B cell (primary cell): Measurements from ENCODE around the gene SUPT20HL1. TPM values are rescaled to one million over a fixed set of nuclear protein-coding genes. Genes with fewer than 3 reads are reported as not detected.

Source experiments
- ATAC-seq: fragments of 200-7000 bp; cut with Tn5 transposase; one replicate; pipeline ENCODE4 v1.10.0; 2021; ENCODE audit warnings: low read depth, mild to moderate bottlenecking, moderate number of reproducible peaks, moderate library complexity
- CTCF ChIA-PET: fragments of 350-600 bp; sonication (Branson Sonifier 250); formaldehyde crosslinking; loops from one replicate; lab custom pipeline; 2021; ENCODE audit warnings: antibody characterized with exemption, inconsistent platforms; lab: Charles Lee
- POLR2A ChIA-PET: fragments of 350-600 bp; sonication (Branson Sonifier 250); formaldehyde crosslinking; loops from one replicate; lab custom pipeline; 2021; ENCODE audit warnings: antibody characterized with exemption; lab: Charles Lee
- DNase-seq: peaks from one replicate; pipeline ENCODE4 v3.0.0; 2013
- H2AFZ ChIP-seq: 2 replicates; pipeline ENCODE4 v1.6.1; 2012; ENCODE audit warnings: mild to moderate bottlenecking, low read depth, low read length; ENCODE audit not compliant: insufficient read depth, poor library complexity, severe bottlenecking
- H3K27ac ChIP-seq, 2 donors: 1 replicate in 1 of 2; 2 replicates in 1 of 2; pipeline ENCODE4 v1.5.1; 2012 to 2013; ENCODE audit warnings: low read length in 2 of 2, mild to moderate bottlenecking in 2 of 2, moderate library complexity in 1 of 2
- H3K27me3 ChIP-seq, 4 experiments: fragments of 200-600 bp in 1 of 4; sonication (generic) in 1 of 4; replicated peaks in 1 of 4; 1 replicate in 2 of 4; 2 replicates in 2 of 4; pipeline versions ENCODE4 v1.6.1 to v1.7.0; 2013 to 2016; ENCODE audit warnings: low read length in 3 of 4, mild to moderate bottlenecking in 2 of 4, mixed read lengths in 1 of 4, moderate library complexity in 1 of 4; ENCODE audit not compliant: insufficient read depth in 4 of 4, control insufficient read depth in 3 of 4; ENCODE audit errors: control extremely low read depth in 1 of 4
- H3K36me3 ChIP-seq, 2 experiments: replicated peaks in 1 of 2; 1 replicate in 1 of 2; 2 replicates in 1 of 2; pipeline versions ENCODE4 v1.6.1 to v1.7.1; 2013; ENCODE audit warnings: low read length in 1 of 2; ENCODE audit not compliant: insufficient read depth in 2 of 2, control insufficient read depth in 1 of 2; ENCODE audit errors: control extremely low read depth in 1 of 2, extremely low read depth in 1 of 2
- H3K4me1 ChIP-seq, 2 donors: fragments of 200-600 bp in 1 of 2; sonication (generic) in 1 of 2; 1 replicate in 1 of 2; 2 replicates in 1 of 2; pipeline versions ENCODE4 v1.5.1 to v1.6.1; 2013 to 2017; ENCODE audit warnings: low read length in 2 of 2; ENCODE audit not compliant: control insufficient read depth in 2 of 2, insufficient read depth in 2 of 2
- H3K4me2 ChIP-seq: replicated peaks from 2 replicates; pipeline ENCODE3; 2012; ENCODE audit warnings: mild to moderate bottlenecking, low read depth, low read length; ENCODE audit not compliant: poor library complexity, severe bottlenecking
- H3K4me3 ChIP-seq, 5 experiments: fragments of 200-600 bp in 1 of 5; sonication (generic) in 1 of 5; 1 replicate in 3 of 5; 2 replicates in 2 of 5; pipeline versions ENCODE4 v1.5.1 to v1.7.0; 2011 to 2016; ENCODE audit warnings: low read length in 4 of 5, mild to moderate bottlenecking in 4 of 5, low read depth in 2 of 5, control low read depth in 1 of 5, moderate library complexity in 1 of 5; ENCODE audit not compliant: insufficient read depth in 1 of 5; ENCODE audit errors: control extremely low read depth in 1 of 5, extremely low read depth in 1 of 5
- H3K79me2 ChIP-seq: fragments of 200-600 bp; sonication (generic); one replicate; pipeline ENCODE4 v1.6.0; 2016; ENCODE audit warnings: low read length; ENCODE audit not compliant: control insufficient read depth, insufficient read depth
- H3K9ac ChIP-seq: fragments of 200-600 bp; sonication (generic); 2 replicates; pipeline ENCODE4 v1.6.1; 2017; ENCODE audit warnings: mild to moderate bottlenecking, low read length, moderate library complexity
- H3K9me3 ChIP-seq, 3 donors: one replicate each; pipeline versions ENCODE4 v1.6.1 to v1.7.1; 2013; ENCODE audit warnings: low read length in 2 of 3; ENCODE audit not compliant: control insufficient read depth in 2 of 3, insufficient read depth in 1 of 3; ENCODE audit errors: control extremely low read depth in 1 of 3
- H4K20me1 ChIP-seq: 2 replicates; pipeline ENCODE4 v1.6.0; 2012; ENCODE audit warnings: mild to moderate bottlenecking, low read length; ENCODE audit not compliant: insufficient read depth, control insufficient read depth, poor library complexity, severe bottlenecking
- H3K27ac Mint-ChIP-seq: one replicate; pipeline ENCODE4 v1.8.0; 2021; ENCODE audit warnings: mixed read lengths
- H3K27me3 Mint-ChIP-seq: one replicate; pipeline ENCODE4 v1.8.0; 2021; ENCODE audit warnings: mixed read lengths
- H3K4me1 Mint-ChIP-seq: one replicate; pipeline ENCODE4 v1.8.0; 2021; ENCODE audit warnings: mixed read lengths
- H3K4me3 Mint-ChIP-seq: one replicate; pipeline ENCODE4 v1.8.0; 2021; ENCODE audit warnings: mixed read lengths
- H3K9me3 Mint-ChIP-seq: one replicate; pipeline ENCODE4 v1.8.0; 2022; ENCODE audit warnings: mixed read lengths; ENCODE audit not compliant: insufficient read depth
- EZH2 ChIP-seq: IDR thresholded peaks from 2 replicates; pipeline ENCODE4 v1.6.1; 2012; ENCODE audit warnings: borderline replicate concordance, low read depth, mild to moderate bottlenecking, moderate library complexity, low read length; ENCODE audit not compliant: insufficient read depth, poor library complexity, severe bottlenecking
- WGBS: methylation state at CpG from one replicate; pipeline ENCODE4 v1.1.5; 2013; ENCODE audit warnings: missing lambda C conversion rate; ENCODE audit not compliant: insufficient coverage; 5-methylcytosine and 5-hydroxymethylcytosine counted together
- intact Hi-C: fragments of 100-400 bp; cut with micrococcal nuclease; formaldehyde crosslinking; loops from one replicate; pipeline ENCODE4 v1.10.0; 2022
- polyA plus RNA-seq: library from polyadenylated mRNA; depleted of rRNA; stranded (reverse); fragments of >200 nt; gene quantifications from 2 replicates; pipeline ENCODE4 v1.2.3, GENCODE V29; 2012
- total RNA-seq, 2 donors: library from RNA; stranded (reverse); fragments of 120-200 nt in 1 of 2; gene quantifications; 1 replicate in 1 of 2; 2 replicates in 1 of 2; pipeline versions ENCODE4 v1.2.3 to v1.2.4, GENCODE V29; 2013 to 2022
- TF ChIP-seq, protein P1 (sequence below): fragments of 200-600 bp; IDR thresholded peaks from one replicate; pipeline ENCODE4 v1.8.0; 2022; ENCODE audit warnings: antibody characterized with exemption, mild to moderate bottlenecking

SUPT20HL1 gene
- total and polyA plus RNA-seq, 2 donors (not counting 1 experiment from before 2014, with no cell fraction given), result not detected

DNA sequence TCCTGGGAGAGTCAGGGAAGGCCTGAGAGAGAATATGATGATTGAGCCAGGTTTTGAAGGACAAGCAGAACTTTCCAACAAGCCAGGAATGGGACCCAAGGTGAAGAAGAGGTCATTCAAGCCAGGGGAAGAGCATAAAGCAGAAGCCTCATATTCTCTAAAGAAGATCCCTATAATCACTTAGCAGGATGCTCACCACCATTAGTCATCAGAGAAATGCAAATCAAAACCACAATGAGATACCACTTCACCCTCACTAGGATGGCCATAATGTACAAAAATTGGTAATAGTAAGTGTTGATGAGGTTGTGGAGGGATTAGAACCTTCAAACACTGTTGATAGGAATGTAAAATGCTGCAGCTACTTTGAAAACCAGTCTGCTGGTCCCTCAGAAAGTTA, 20.5 kb upstream of the SUPT20HL1 start:
- Mint-ChIP-seq H3K27ac (no peak overlapping the region), H3K27me3 (peaks cover 7% of the 10 kb centered on the region), H3K9me3 (no peaks in the 10 kb centered on the region), H3K4me3 (no peak overlapping the region), H3K4me1 (peaks cover 5% of the 10 kb centered on the region)
- no peaks in the 10 kb centered on the region for H4K20me1 ChIP-seq
- DNase-seq (no peak), ATAC-seq (no peak)
- TF ChIP-seq, protein P1, sequence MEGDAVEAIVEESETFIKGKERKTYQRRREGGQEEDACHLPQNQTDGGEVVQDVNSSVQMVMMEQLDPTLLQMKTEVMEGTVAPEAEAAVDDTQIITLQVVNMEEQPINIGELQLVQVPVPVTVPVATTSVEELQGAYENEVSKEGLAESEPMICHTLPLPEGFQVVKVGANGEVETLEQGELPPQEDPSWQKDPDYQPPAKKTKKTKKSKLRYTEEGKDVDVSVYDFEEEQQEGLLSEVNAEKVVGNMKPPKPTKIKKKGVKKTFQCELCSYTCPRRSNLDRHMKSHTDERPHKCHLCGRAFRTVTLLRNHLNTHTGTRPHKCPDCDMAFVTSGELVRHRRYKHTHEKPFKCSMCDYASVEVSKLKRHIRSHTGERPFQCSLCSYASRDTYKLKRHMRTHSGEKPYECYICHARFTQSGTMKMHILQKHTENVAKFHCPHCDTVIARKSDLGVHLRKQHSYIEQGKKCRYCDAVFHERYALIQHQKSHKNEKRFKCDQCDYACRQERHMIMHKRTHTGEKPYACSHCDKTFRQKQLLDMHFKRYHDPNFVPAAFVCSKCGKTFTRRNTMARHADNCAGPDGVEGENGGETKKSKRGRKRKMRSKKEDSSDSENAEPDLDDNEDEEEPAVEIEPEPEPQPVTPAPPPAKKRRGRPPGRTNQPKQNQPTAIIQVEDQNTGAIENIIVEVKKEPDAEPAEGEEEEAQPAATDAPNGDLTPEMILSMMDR, result no peak
- no peak for TF ChIP-seq EZH2
- H3K4me3 ChIP-seq, result no peak overlapping the region
- ChIA-PET POLR2A (no interaction called here), CTCF (no interaction called here)
- H3K27me3 ChIP-seq, result peaks cover 0 to 4% (median 0%) of the 10 kb centered on the region in 4 experiments
- no peak overlapping the region for H3K9ac ChIP-seq
- no peak overlapping the region for H3K4me2 ChIP-seq
- intact Hi-C loops, result no loop called here
- H3K36me3 ChIP-seq, result no peaks in the 10 kb centered on the region
- H3K27ac ChIP-seq, result no peak overlapping the region
- H3K4me1 ChIP-seq, result no peaks in the 10 kb centered on the region
- no peaks in the 10 kb centered on the region for H3K79me2 ChIP-seq
- H2AFZ ChIP-seq, result no peak overlapping the region
- H3K9me3 ChIP-seq, result no peaks in the 10 kb centered on the region

DNA sequence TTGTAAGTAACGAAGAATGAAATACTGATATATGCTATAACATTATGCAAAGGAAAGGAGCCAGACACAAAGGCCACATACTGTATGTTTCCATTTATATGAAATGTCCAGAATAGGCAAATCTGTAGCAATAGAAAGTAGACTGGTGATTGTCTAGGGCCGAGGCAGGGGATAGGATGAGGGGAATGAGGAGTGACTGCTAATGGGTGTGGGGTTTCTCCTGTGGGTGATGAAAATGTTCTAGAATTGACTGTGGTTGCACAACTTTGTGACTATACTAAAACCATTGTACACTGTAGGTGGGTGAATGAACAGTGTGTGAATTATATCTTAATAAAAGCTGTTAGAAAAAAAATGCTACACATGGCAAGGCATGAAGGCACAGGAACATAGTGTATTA, 19.9 kb upstream of the SUPT20HL1 start:
- ATAC-seq, result no peak
- Mint-ChIP-seq H3K4me3 (no peak overlapping the region), H3K27me3 (peaks cover 7% of the 10 kb centered on the region), H3K27ac (no peak overlapping the region), H3K9me3 (no peaks in the 10 kb centered on the region), H3K4me1 (peaks cover 5% of the 10 kb centered on the region)
- ChIA-PET CTCF (no interaction called here), POLR2A (no interaction called here)
- Histone ChIP-seq H3K4me1 (no peaks in the 10 kb centered on the region), H3K27ac (no peak overlapping the region), H4K20me1 (no peaks in the 10 kb centered on the region), H3K79me2 (no peaks in the 10 kb centered on the region), H2AFZ (no peak overlapping the region), H3K36me3 (no peaks in the 10 kb centered on the region), H3K9ac (no peak overlapping the region), H3K27me3 (peaks cover 0 to 4% (median 0%) of the 10 kb centered on the region in 4 experiments), H3K9me3 (no peaks in the 10 kb centered on the region), H3K4me2 (no peak overlapping the region), H3K4me3 (no peak overlapping the region)
- intact Hi-C loops, result no loop called here
- WGBS, result no CpG with 5 or more reads among the region's 2 CpGs
- no peak for DNase-seq
- TF ChIP-seq, protein P1, result no peak
- TF ChIP-seq EZH2, result no peak
